ENCODE measurements around the gene SRP68. TPM values are rescaled to one million over a fixed set of nuclear protein-coding genes. Genes with fewer than 3 reads are reported as not detected.
A peak's percentile ranks its signal among the peaks of the same experiment; 100 is the strongest.

Gene SRP68
- total and polyA plus RNA-seq, 2 of the 8 experiments (the other 6 are each of a cell fraction or from before 2014, with no cell fraction given) = 57.7 to 83.5 TPM

DNA sequence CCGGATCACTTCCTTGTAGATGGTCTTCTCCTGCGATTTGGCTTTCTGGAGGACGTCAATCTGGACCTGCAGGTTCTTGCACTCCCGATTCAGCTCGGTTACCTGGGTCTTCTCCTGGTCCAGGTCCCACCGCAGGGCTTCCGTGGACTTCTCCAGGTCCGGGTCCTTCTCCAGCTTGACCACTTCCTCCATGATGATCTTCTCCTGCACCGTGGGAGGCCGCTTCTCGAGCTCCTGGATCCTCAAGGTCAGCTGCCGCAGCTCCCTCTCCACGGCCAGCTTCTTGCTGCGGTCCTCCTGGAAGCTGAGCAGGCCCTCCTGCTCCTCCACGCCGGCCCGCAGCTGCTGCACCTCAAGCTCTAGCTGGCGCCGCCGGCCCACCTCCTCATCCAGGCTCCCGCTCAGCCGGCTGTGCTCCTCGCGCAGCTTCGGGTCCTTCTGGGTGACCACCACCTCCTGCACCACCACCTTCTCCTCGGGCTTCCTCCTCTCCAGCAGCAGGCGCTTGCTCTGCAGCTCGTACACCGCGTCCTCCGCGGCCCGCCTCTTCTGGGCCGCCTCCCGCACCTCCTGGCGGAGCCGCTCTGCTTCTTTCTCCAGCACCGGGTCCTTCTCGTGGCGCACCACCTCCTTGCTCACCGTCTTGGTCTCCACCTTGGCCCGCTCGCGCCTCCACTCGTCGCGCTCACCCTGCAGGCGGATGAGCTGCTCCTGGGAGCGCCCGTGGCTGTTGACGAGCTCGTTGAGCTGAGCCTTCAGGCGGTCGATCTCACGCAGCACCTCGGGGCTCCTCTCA, 63.5 kb downstream of the SRP68 start:
- Histone ChIP-seq H2BK12ac (ENCODE audit: low read depth, low read length) (no peak overlapping the region), H3K36me3 (ENCODE audit: control insufficient read depth in 2 of 4, insufficient read depth in 4 of 4, low read length in 3 of 4) (no peaks in the 10 kb centered on the region; a peak in 1 of 8 replicates), H3K14ac (ENCODE audit: insufficient read length) (no peak overlapping the region), H2AK5ac (ENCODE audit: low read depth, low read length) (no peak overlapping the region), H4K8ac (ENCODE audit: extremely low read depth, insufficient read depth, low read length) (peak overlapping the region; percentile 22), H3K56ac (replicated peaks; ENCODE audit: insufficient read length, low read depth, low read length) (no peak overlapping the region), H3K4ac (replicated peaks; ENCODE audit: insufficient read length, low read depth, low read length) (no peak overlapping the region), H3K4me1 (replicated peaks in 1 of 4; ENCODE audit: control insufficient read depth in 3 of 4, insufficient read depth in 4 of 4, low read length in 3 of 4) (no peaks in the 10 kb centered on the region), H3K4me3 (ENCODE audit: extremely low read depth in 1 of 4, insufficient read depth in 2 of 4, low read depth in 3 of 4, low read length in 4 of 4) (no peak overlapping the region), H3K27ac (ENCODE audit: low read depth, low read length) (no peak overlapping the region), H3K79me1 (ENCODE audit: low read depth, low read length) (no peaks in the 10 kb centered on the region), H4K91ac (replicated peaks; ENCODE audit: insufficient read length, low read length) (no peak overlapping the region), H2BK120ac (replicated peaks; ENCODE audit: low read depth, low read length) (no peak overlapping the region), H2AFZ (ENCODE audit: low read length) (no peak overlapping the region), H3K9ac (replicated peaks in 1 of 4; ENCODE audit: extremely low read depth in 1 of 4, low read depth in 3 of 4, low read length in 3 of 4) (no peak overlapping the region), H3K9me3 (ENCODE audit: insufficient read depth in 2 of 2, low read depth in 1 of 2, low read length in 1 of 2) (no peaks in the 10 kb centered on the region; a peak in 1 of 4 replicates), H3K79me2 (ENCODE audit: control insufficient read depth in 1 of 2, insufficient read depth in 2 of 2, low read length in 2 of 2) (no peaks in the 10 kb centered on the region), H3K4me2 (ENCODE audit: insufficient read depth in 1 of 2, low read depth in 2 of 2, low read length in 2 of 2) (no peak overlapping the region), H3K27me3 (replicated peaks in 1 of 4; ENCODE audit: control insufficient read depth in 3 of 4, extremely low read depth in 1 of 4, insufficient read depth in 3 of 4, low read length in 3 of 4) (no peaks in the 10 kb centered on the region), H2BK15ac (ENCODE audit: low read length) (no peak overlapping the region), H2BK20ac (ENCODE audit: low read length) (no peak overlapping the region), H3K23ac (ENCODE audit: insufficient read length) (no peak overlapping the region), H4K5ac (ENCODE audit: insufficient read length, low read depth, low read length) (no peak overlapping the region), H3K18ac (ENCODE audit: extremely low read depth, low read length) (no peak overlapping the region), H2BK5ac (ENCODE audit: low read depth, low read length) (no peak overlapping the region), H3K23me2 (ENCODE audit: low read depth, low read length) (no peaks in the 10 kb centered on the region), H4K20me1 (replicated peaks in 1 of 2; ENCODE audit: control insufficient read depth in 1 of 2, insufficient read depth in 2 of 2, low read length in 2 of 2) (no peaks in the 10 kb centered on the region)
- no peak for DNase-seq (ENCODE audit: low read depth in 1 of 2, low spot score in 2 of 2)
- FAIRE-seq = no peak
- 96% methylated on average over 43 of the region's 56 CpGs; no CpG with 5 or more reads in 1 of the 2 experiments for WGBS, 2 experiments (ENCODE audit: extremely low coverage in 1 of 2, insufficient coverage in 1 of 2, insufficient read length in 1 of 2, insufficient replicate concordance in 2 of 2, low coverage in 1 of 2, low lambda C conversion rate in 2 of 2, missing lambda C conversion rate in 1 of 2)
- no peak for TF ChIP-seq SP2 (IDR thresholded peaks at IDR 0.05; ENCODE audit: low read length)
- no peak for TF ChIP-seq TBP (IDR thresholded peaks at IDR 0.05; ENCODE audit: low read depth, low read length)
- TF ChIP-seq GABPA (IDR thresholded peaks at IDR 0.05; ENCODE audit: borderline replicate concordance, insufficient read depth, low read length) = no peak
- TF ChIP-seq RFX5 (IDR thresholded peaks at IDR 0.05; ENCODE audit: borderline replicate concordance, low read depth, low read length) = no peak
- no peak for TF ChIP-seq KDM4A (IDR thresholded peaks at IDR 0.05; ENCODE audit: low read depth, low read length, severe bottlenecking)
- TF ChIP-seq SUZ12 (IDR thresholded peaks at IDR 0.05; ENCODE audit: low read length) = no peak
- no peak for TF ChIP-seq CHD2 (IDR thresholded peaks at IDR 0.05; ENCODE audit: low read length)
- TF ChIP-seq NRF1 (IDR thresholded peaks at IDR 0.05; ENCODE audit: low read depth, low read length) = no peak
- TF ChIP-seq YY1 (IDR thresholded peaks at IDR 0.05; ENCODE audit: low read depth, low read length) = no peak
- TF ChIP-seq CHD1 (IDR thresholded peaks at IDR 0.05; ENCODE audit: low read depth, low read length) = no peak
- no peak for TF ChIP-seq TCF12 (IDR thresholded peaks at IDR 0.05; ENCODE audit: low read depth, low read length)
- TF ChIP-seq SRF (IDR thresholded peaks at IDR 0.05; ENCODE audit: low read depth, low read length) = no peak
- no peak for TF ChIP-seq MAFK (IDR thresholded peaks at IDR 0.05; ENCODE audit: low read depth, low read length)
- ChIA-PET CTCF (ENCODE audit: partially characterized antibody) (interaction anchor here (1.0 to 32.0 kb wide), 20 partner anchors 5 to 255 kb away, joined by 3 to 885 read pairs (median 4); partner anchors contain the start of genes CDK3, EVPL, MRPL38 and TRIM65), POLR2A (ENCODE audit: partially characterized antibody) (interaction anchor here (0.7 to 1.6 kb wide), 8 partner anchors 11 to 262 kb away, joined by 3 to 7 read pairs (median 4); partner anchors contain the start of gene TRIM65)

Measured in H1 (cell line).